ENCODE data around the gene FGF23.

GRCh38 chr12:4370265-4370664 lies 9.2 kb downstream of the FGF23 start:
- no peak for TF ChIP-seq CTCF (IDR thresholded peaks at IDR 0.05; ENCODE audit: borderline replicate concordance, extremely low read depth, low read length, poor library complexity, severe bottlenecking)
- TF ChIP-seq EZH2 (IDR thresholded peaks at IDR 0.05; ENCODE audit: borderline replicate concordance, low read depth, low read length, severe bottlenecking), result no peak
